ENCODE results near the gene C17orf107.
"Not testable (repeated sequence)": the region's sequence is repeated elsewhere in the genome, so short reads cannot be mapped to it uniquely, and the experiment has no call there.

C17orf107 gene

DNA sequence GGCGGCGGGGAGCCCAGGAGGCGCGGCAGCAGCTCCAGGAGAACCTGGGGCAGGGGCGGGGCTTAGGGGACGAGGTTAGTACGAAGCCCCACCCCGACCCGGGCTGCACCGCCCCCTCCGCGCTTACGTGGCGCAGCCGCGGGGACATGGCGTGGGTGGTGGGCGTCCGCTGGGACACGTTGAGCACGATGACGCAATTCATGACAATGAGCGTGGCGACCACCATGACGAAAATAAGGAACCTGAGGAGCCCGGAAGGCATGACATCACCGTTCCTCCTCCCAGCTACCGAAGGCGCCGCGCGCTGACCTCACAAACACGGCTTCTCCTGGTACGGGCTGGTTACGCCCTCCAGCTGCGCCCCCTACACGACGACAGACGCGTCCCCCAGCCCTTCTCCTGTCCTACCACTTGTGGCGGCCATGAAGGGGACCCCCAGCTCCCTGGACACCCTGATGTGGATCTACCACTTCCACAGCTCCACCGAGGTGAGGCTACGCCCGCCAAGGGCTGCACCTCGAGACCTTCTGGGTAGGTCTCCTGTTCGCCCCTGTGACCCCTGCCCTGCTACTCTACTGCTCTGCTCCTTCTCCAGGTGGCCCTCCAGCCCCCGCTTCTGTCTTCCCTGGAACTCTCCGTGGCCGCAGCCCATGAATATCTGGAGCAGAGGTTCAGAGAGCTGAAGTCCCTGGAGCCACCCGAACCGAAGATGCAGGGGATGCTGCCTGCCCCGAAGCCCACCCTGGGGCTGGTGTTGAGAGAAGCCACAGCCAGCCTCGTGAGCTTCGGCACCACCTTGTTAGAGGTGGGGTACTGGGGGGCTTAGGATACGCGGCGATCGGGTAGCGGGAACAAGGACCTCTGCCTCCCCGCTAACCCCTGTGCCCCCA, at the start of gene C17orf107:
C17orf107 (plus strand) TSS at position 196 of the 890 bp plus-strand sequence; CDS start at position 423, 227 bp downstream.
- peak; percentile 87 for DNase-seq (ENCODE audit: low read depth)

DNA sequence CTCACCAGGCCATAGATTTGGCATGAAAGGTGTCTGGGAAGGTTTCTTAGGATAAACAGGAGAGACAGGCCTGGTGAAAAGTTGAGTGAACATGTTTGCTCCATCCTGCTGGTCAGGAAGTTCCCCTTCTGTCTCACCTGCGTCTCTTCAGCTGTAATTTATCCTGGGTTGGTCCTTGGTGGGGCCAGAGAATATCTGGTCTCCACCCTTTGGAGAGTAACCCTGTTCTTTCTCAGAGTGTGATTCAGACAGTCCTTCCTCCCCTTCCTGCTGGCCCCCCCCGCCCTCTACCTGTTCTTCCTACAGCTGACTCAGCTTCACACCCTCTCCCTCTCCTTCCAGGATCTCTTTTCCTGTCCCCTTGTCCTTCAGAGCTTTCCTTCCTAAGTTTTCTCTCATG, 49.1 kb upstream of the C17orf107 start:
- DNase-seq (ENCODE audit: low read depth), result no peak

GRCh38 chr17:4851084-4851483, 48.3 kb upstream of the C17orf107 start:
- no peak for DNase-seq (ENCODE audit: low read depth)

DNA sequence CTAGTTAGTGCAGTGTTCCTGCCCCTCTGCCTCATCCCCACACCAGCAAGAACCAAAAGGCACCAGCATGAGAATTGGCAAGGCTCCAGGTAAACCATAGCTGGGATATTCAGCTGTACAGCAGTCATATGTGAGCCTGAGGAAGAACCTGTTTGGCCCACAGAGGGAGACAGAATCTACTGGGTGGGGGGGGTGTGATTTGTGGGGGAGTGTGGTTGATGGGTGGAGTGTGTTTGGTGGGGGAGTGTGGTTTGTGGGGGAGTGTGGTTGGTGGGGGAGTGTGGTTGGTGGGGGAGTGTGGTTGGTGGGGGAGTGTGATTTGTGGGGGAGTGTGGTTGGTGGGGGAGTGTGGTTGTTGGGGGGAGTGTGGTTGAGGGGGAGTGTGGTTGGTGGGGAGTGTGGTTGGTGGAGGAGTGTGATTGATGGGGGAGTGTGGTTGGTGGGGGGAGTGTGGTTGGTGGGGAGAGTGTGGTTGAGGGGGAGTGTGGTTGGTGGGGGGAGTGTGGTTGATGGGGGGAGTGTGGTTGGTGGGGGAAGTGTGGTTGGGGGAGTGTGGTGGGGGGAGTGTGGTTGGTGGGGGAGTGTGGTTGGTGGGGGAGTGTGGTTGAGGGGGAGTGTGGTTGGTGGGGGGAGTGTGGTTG, 46.6 kb upstream of the C17orf107 start:
- DNase-seq (ENCODE audit: low read depth), result no peak

- no peak for DNase-seq (ENCODE audit: low read depth)
Observed at GRCh38 chr17:4853208-4853671, 46.1 kb upstream of the C17orf107 start.

GRCh38 chr17:4854111-4854681, 45.1 kb upstream of the C17orf107 start:
- no peak for DNase-seq (ENCODE audit: low read depth)

DNA sequence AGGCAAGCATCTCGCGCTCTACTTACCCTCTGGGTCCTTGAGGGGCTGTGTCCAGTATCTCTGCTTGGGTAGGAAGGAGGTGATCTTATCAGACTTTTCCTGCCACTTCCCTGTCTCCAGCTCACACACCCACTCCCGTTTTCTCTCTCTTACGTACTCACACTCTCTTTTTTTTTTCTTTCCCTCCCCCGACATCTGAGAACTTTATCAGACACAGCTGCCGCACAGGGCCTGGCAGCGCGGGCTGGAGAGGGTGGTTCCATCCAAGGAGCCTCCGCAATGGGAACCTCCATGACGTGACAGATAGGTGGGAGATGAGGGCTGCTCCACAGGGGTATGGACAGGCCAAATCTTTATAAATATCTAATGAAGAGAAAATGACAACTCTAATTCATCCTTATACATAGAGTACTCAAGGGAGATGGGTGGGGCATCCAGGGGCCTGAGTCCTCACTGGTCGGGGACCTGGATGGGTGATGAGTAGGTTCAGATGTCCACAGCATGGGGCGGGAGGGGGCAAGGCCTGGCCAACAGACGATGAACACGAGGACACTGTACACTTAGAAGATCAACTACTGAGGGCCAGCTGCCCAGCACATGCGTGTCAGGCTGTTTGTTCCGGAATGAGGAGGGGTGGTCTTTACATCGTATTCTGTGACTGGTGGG, 42.9 kb upstream of the C17orf107 start:
- no peak for DNase-seq (ENCODE audit: low read depth)

DNA sequence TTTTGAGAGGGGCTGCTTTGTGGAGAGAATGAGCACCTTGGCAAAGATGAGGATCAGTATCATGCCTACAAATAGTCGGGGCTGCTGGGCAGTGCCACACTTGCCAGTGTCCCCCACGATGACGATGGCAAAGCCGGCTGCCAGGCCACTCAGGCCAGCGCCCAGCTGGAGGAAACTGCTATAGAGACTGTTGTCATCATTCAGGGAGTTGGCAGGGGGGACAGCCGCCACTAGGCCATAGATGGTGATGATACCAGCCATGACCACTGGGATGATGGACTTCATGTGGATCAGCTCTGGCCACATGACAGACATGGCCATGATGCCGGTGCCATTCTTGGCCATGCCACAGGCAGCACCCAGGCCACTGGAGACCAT, 42.4 kb upstream of the C17orf107 start:
- no peak for DNase-seq (ENCODE audit: low read depth)

DNA sequence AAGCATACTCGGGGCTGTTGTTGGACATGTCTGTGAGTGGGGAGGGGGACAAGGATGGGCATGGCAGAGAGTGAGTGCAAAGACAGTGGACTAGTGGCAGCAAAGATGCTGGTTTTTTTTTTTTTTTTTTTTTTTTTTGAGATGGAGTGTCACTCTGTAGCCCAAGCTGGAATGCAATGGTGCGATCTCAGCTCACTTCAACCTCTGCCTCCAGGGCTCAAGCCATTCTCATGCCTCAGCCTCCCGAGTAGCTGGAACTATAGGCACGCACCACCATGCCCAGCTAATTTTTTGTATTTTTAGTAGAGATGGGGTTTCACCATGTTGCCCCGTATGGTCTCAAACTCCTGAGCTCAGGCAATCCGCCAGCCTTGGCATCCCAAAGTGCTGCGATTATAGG, 42.0 kb upstream of the C17orf107 start:
- DNase-seq (ENCODE audit: low read depth), result not testable (repeated sequence)

GRCh38 chr17:4858068-4858881, 41.1 kb upstream of the C17orf107 start:
- DNase-seq (ENCODE audit: low read depth), result no peak

DNA sequence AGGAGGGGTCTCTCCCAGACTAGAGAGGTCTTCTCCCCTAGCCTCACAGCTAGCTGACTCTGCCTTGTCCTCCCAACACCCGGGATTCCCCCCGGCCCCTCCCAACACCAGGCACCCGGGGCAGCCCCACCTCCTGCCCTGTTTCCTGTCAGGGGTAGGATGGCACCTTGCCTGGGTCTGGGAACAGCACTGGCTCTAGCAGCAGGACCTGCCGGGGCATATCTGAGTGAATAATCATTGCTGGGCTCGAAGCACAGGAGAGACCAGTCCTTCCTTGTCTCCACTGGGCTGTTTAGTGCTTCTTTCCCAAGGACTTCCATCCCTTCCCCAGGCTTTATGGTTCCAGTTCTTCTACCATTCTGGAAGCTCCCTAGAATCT, 40.5 kb upstream of the C17orf107 start:
- DNase-seq (ENCODE audit: low read depth), result no peak

GRCh38 chr17:4859816-4860625, 39.3 kb upstream of the C17orf107 start:
- no peak for DNase-seq (ENCODE audit: low read depth)

DNA sequence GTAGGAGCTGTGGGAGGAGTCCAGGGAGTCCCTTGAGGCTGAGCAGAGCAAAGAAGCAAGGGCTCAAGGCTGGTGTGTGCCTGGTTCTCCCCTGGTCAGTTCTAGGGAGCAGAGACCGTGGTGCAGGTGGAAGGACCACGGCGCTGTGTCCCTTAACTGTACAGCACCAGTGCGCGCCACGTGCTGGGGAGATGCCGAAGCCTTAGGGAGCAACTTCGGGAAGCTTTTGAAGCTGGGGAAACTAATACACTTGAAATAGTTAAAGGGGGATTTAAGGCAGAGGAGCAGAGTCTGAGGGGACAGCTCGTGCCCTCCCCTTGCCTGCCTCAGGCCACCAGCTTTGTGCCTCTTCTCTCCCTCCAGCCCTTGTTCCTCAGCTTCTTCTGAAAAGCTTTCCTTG, 38.7 kb upstream of the C17orf107 start:
- no peak for DNase-seq (ENCODE audit: low read depth)

GRCh38 chr17:4861052-4861451, 38.3 kb upstream of the C17orf107 start:
- no peak for DNase-seq (ENCODE audit: low read depth)

DNA sequence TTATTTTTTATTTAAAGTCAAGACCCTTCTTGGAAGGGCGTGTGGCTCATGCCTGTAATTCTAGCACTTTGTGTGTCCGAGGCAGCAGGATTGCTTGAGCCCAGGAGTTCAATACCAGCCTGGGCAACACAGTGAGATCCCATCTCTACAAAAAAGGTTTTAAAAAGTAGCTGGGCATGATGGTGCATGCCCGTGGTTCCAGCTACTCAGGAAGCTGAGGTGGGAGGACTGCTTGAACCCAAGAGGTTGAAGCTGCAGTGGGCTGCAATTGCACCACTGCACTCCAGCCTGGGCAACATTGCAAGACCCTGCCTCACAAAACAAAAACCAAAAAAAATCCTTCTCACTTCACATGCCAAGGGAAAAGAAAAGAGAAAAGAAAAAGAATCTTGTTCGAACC, 36.6 kb upstream of the C17orf107 start:
- DNase-seq (ENCODE audit: low read depth), result no peak

GRCh38 chr17:4863321-4863720, 36.0 kb upstream of the C17orf107 start:
- DNase-seq (ENCODE audit: low read depth), result no peak

GRCh38 chr17:4867535-4867934, 31.8 kb upstream of the C17orf107 start:
- DNase-seq (ENCODE audit: low read depth), result not testable (repeated sequence)

GRCh38 chr17:4869058-4869998, 30.0 kb upstream of the C17orf107 start:
- DNase-seq (ENCODE audit: low read depth), result not testable (repeated sequence)

DNA sequence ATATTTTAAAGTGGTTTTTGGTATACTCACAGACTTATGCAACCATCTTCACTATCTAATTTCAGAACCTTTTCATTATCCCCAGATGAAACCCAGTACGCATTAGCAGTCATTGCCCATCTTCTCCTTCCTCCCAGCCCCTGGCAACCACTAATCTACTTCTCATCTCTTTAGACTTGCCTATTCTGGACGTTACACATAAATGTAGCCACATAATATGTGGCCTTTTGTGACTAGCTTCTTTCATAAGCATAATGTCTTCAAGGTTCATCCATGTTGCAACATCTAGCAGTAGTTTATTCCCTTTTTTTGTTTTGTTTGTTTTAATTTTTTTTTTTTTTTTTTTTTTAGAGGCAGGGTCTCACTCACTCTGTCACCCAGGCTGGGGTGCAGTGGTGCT, 28.5 kb upstream of the C17orf107 start:
- no peak for DNase-seq (ENCODE audit: low read depth)

- DNase-seq (ENCODE audit: low read depth), result no peak
Observed at GRCh38 chr17:4872786-4873185, 26.6 kb upstream of the C17orf107 start.
